Osteoblast (primary cell): Measurements from ENCODE around the gene TBC1D24. TPM values are rescaled to one million over a fixed set of nuclear protein-coding genes. Genes with fewer than 3 reads are reported as not detected.
"Not testable (repeated sequence)": the region's sequence is repeated elsewhere in the genome, so short reads cannot be mapped to it uniquely, and the experiment has no call there.

Experiments
- DNase-seq: peaks from one replicate; pipeline ENCODE4 v3.0.0; 2011; ENCODE audit warnings: low spot score, mixed read lengths; ENCODE audit not compliant: insufficient read length; ENCODE audit errors: missing footprints
- H2AFZ ChIP-seq: 2 replicates; pipeline ENCODE4 v1.6.0; 2011; ENCODE audit warnings: mild to moderate bottlenecking, low read length
- H3K27ac ChIP-seq: 2 replicates; pipeline ENCODE4 v1.5.1; 2011; ENCODE audit warnings: mild to moderate bottlenecking, low read depth, low read length, moderate library complexity
- H3K27me3 ChIP-seq: 2 replicates; pipeline ENCODE4 v1.6.0; 2012; ENCODE audit warnings: mild to moderate bottlenecking, control low read depth, inconsistent platforms, low read length, moderate library complexity; ENCODE audit not compliant: insufficient read depth
- H3K36me3 ChIP-seq: 2 replicates; pipeline ENCODE4 v1.5.1; 2011; ENCODE audit warnings: mild to moderate bottlenecking, low read length, control low read depth, moderate library complexity; ENCODE audit not compliant: insufficient read depth
- H3K4me1 ChIP-seq: 2 replicates; pipeline ENCODE4 v1.5.1; 2011; ENCODE audit warnings: mild to moderate bottlenecking, low read length, control low read depth, moderate library complexity; ENCODE audit not compliant: insufficient read depth
- H3K4me2 ChIP-seq: 2 replicates; pipeline ENCODE4 v1.6.0; 2011; ENCODE audit warnings: mild to moderate bottlenecking, low read length; ENCODE audit not compliant: insufficient read depth
- H3K4me3 ChIP-seq: fragments of 200-600 bp; sonication (generic); 3 replicates; pipeline ENCODE4 v1.5.1; 2012; ENCODE audit warnings: mild to moderate bottlenecking, low read length, inconsistent platforms; ENCODE audit not compliant: insufficient read depth
- H3K79me2 ChIP-seq: 2 replicates; pipeline ENCODE4 v1.6.0; 2012; ENCODE audit warnings: mild to moderate bottlenecking, low read length, control low read depth, inconsistent platforms; ENCODE audit not compliant: insufficient read depth
- H3K9me3 ChIP-seq: 2 replicates; pipeline ENCODE4 v1.5.1; 2011; ENCODE audit warnings: low read depth, low read length, control low read depth
- H4K20me1 ChIP-seq: 2 replicates; pipeline ENCODE4 v1.6.0; 2012; ENCODE audit warnings: mild to moderate bottlenecking, low read length, control low read depth; ENCODE audit not compliant: insufficient read depth
- CTCF ChIP-seq: IDR thresholded peaks from 2 replicates; pipeline ENCODE4 v1.5.1; 2011; ENCODE audit warnings: mild to moderate bottlenecking, low read depth, low read length, moderate library complexity; ENCODE audit errors: extremely low read depth
- total RNA-seq: library from RNA; depleted of rRNA; stranded (reverse); fragments of >200 nt; gene quantifications from 2 replicates; pipeline ENCODE4 v1.2.3, GENCODE V29; 2012

Gene TBC1D24
- total RNA-seq, 1 donor: 16.6 TPM

GRCh38 chr16:2539845-2540458 lies 65.0 kb downstream of the TBC1D24 start:
- Histone ChIP-seq H3K4me2 (peak overlapping the region; percentile 40), H3K27ac (peak overlapping the region; percentile 33), H4K20me1 (peaks cover 11% of the 10 kb centered on the region), H3K4me1 (peaks cover 14% of the 10 kb centered on the region), H3K79me2 (peaks cover 46% of the 10 kb centered on the region)
- H3K27me3 ChIP-seq, H3K36me3 ChIP-seq, H2AFZ ChIP-seq, H3K4me3 ChIP-seq, DNase-seq, H3K9me3 ChIP-seq: not testable (repeated sequence)
- peak; percentile 41 for TF ChIP-seq CTCF

- H3K4me1 ChIP-seq: peaks cover 14% of the 10 kb centered on the region
- H3K27ac ChIP-seq, DNase-seq, H3K36me3 ChIP-seq, H3K4me3 ChIP-seq, H2AFZ ChIP-seq, H3K9me3 ChIP-seq, H3K27me3 ChIP-seq, H3K4me2 ChIP-seq: not testable (repeated sequence)
- peaks cover 56% of the 10 kb centered on the region for H3K79me2 ChIP-seq
- peaks cover 11% of the 10 kb centered on the region for H4K20me1 ChIP-seq
These were observed 66.0 kb downstream of the TBC1D24 start for GRCh38 chr16:2540912-2541311.

GRCh38 chr16:2541409-2541808 lies 66.5 kb downstream of the TBC1D24 start:
- peak; percentile 10 for DNase-seq
- H3K79me2 ChIP-seq: peaks cover 61% of the 10 kb centered on the region
- H3K36me3 ChIP-seq, H3K27ac ChIP-seq, H3K4me2 ChIP-seq, H3K9me3 ChIP-seq, H3K27me3 ChIP-seq, H2AFZ ChIP-seq, H3K4me3 ChIP-seq: not testable (repeated sequence)
- peaks cover 14% of the 10 kb centered on the region for H3K4me1 ChIP-seq
- peaks cover 11% of the 10 kb centered on the region for H4K20me1 ChIP-seq

GRCh38 chr16:2543771-2544170 lies 68.8 kb downstream of the TBC1D24 start:
- Histone ChIP-seq H4K20me1 (peaks cover 11% of the 10 kb centered on the region), H3K79me2 (peaks cover 60% of the 10 kb centered on the region)
- not testable (repeated sequence) for H3K4me1 ChIP-seq, H3K36me3 ChIP-seq, DNase-seq, H3K4me2 ChIP-seq, H3K27me3 ChIP-seq, H2AFZ ChIP-seq, H3K27ac ChIP-seq, H3K4me3 ChIP-seq, H3K9me3 ChIP-seq

- H3K4me1 ChIP-seq, H3K27me3 ChIP-seq, H4K20me1 ChIP-seq, H3K9me3 ChIP-seq, H3K27ac ChIP-seq, H3K4me2 ChIP-seq, H2AFZ ChIP-seq, DNase-seq, H3K4me3 ChIP-seq, H3K36me3 ChIP-seq: not testable (repeated sequence)
- peaks cover 18% of the 10 kb centered on the region for H3K79me2 ChIP-seq
These were observed 75.5 kb downstream of the TBC1D24 start for GRCh38 chr16:2550283-2550878.
